HG03135 (cell line): ENCODE data around the gene RASSF3.
"Not testable (repeated sequence)": the region's sequence is repeated elsewhere in the genome, so short reads cannot be mapped to it uniquely, and the experiment has no call there.

ENCODE experiments used
- ATAC-seq: cut with Tn5 transposase; IDR thresholded peaks from one replicate; pipeline ENCODE4 v1.9.1; 2021; ENCODE audit warnings: mild to moderate bottlenecking, moderate library complexity; ENCODE audit not compliant: unreplicated experiment

The RASSF3 gene

DNA sequence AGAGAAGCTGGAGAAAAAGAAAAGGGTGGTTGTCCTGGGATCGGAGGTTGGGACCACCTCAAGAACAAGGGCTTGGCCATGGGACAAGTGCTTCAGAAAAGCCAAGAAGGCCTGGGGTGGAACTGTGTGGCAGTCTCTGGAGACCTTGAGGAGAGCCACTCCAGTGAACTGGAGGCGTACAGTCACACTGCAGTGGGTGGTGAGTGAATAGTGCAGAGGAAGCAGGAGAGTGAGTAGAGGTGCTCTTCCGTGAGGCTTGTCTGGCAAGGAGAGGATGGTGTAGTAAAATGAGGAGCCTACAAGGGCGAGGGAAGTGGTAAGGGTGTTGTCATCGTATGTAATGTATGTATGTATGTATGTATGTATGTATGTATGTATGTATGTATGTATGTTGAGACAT, 20.9 kb downstream of the RASSF3 start:
- ATAC-seq, result no peak

DNA sequence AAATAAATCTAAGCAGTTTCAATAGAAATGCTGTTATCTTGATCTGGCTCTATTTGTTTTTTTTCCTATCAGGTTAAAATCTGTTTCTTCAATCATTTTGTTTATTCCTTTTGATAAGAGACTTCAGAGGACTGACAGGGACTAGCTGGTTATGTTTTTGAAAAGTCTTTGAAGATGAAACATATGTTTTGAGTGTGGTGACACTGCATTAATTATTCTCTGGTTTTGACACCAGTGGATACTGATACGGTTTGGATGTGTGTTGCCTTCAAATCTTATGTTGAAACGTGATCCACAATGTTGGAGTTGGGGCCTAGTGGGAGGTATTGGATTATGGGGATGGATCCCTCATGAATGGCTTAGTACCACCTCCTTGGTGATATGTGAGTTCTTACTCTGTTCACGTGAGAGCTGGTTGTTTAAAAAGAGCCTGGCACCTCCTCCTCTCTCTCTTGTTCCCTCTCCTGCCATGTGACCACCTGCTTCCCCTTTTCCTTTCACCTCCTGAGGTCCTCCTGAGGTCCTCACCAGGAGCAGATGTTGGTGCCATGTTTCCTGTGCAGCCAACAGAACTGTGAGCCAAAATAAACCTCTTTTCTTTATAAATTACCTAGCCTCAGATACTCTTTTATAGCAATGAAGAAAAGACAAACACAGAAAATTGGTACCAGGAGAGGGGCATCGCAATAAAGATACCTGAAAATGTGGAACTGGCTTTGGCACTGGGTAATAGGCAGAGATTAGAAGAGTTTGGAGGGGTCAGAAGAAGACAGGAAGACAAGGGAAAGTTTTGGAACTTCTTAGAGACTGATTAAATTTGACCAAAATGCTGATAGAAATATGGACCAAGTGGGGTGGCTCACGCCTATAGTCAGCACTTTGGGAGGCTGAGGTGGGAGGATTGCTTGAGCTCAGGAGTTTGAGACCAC, 23.0 kb downstream of the RASSF3 start:
- no peak for ATAC-seq

DNA sequence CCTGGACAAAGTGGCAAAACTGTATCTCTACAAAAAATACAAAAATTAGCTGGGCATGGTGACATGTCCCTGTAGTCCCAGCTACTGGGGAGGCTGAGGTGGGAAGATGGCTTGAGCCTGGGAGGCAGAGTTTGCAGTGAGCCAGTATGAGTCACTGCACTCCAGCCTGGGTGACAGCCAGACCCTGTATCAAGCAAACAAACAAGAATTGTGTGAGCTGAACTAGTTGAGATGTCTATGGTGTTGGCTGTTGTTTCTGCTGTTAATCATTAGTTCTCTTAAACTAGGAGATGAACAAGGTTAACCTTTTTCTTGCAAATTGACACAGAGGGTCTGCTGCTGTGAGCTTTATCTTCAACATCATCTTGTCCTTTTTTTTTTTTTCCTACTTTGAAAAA, 23.6 kb downstream of the RASSF3 start:
- ATAC-seq, result no peak

DNA sequence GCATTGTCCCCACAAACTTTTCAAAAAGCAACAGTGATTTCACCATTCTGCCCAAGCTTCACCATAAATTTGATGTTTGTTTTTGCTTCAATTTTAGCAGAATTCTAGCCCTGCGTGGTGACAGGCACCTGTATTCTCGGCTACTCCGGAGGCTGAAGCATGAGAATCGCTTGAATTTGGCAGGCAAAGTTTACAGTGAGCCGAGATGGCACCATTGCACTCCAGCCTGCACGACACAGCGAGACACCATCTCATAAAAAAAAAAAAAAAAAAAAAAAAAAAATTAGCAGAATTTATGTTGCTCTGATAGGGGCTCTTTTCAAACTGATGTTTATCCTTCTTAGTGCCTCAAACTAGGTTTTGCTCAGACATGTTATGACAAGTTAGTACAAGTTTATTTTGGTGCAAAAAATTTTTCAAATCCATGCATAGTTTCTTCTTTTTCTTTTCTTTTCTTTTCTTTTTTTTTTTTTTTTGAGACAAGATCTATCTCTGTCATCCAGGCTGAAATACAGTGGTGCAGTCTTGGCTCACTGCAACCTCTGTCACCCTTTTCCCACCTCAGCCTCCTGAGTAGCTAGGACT, 24.3 kb downstream of the RASSF3 start:
- no peak for ATAC-seq

DNA sequence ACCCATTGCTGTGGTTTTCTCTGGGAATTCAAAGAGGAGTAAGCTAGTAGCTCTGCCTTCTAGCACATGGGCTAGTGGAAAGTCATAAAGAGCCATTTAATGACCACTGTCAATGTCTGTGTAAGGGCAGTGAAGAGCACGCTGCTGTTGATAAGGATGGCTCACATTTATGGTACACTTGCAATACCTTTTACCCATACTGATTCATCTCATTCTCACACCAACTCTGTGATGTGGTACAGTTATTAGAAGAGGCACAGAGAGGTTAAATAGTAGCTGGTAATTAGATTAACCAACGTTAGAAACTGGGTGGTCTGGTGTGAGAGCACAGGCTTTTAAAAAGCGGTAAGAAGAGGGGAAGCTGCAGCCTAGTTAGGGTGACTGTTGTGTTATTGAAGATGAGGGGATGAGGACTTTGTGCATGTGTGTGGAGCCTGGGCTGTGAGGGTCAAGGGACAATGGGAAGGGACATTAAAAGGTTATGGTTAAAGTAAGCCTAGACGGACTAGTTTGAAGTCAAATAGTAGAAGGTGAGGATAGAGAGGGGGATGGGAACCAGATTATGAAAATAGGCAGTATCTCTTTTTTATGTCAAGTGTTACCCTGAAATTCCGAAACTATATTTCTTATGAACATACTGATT, 25.2 kb downstream of the RASSF3 start:
- no peak for ATAC-seq

DNA sequence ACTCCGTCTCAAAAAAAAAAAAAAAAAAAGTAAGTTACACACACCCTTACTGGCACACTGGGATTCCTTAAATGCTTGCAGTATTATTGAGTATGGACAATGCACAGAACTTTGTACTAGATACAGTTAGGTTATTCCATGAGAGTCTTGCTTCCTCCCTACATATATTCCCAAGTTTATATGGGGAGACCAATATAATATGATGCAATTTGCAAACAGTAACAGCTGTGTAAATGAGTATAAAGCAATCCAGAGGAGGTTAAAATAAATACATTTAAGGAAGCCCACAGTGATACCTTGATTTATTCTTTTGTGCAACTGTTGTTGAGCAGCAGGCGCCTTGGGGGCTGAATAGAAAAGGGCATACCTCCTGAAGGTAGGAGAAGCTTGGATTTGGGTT, 26.6 kb downstream of the RASSF3 start:
- no peak for ATAC-seq

DNA sequence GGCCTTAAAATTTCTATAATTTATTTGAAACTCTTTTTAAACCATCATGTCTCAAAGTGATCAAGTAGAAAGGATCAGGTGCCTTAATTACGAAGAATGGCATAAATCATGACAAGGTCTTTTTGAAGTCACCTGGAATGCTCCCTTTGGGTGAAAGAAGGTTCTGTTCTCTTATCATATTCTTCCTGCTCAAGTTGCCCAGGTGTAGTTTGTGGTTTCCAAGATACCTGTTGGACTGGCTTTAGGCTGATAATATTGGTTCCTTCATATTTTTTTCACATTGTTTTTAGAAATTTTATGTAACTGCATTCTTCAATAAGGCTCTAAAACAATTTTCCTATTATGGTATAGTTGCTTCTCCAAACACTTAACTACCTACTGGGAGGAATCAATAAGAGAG, 29.2 kb downstream of the RASSF3 start:
- no peak for ATAC-seq

DNA sequence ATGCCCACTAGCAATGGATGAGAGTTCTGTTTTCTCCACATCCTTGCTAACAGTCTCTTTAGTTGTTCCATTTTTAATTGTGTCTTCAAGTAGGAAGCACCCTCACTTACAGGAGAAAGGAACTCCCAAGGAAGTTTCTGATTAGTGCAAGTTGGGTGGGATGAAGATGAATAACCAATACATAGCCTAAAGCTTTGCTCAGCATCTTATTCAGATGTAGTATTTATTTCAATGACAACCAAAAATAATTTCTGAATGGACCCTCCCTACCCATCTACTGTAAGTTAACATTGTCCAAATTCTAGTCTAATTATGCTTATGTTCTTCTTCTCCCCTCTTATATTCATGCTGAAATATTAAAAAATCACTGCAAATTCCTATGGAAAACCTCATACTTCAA, 36.0 kb downstream of the RASSF3 start:
- ATAC-seq, result no peak

DNA sequence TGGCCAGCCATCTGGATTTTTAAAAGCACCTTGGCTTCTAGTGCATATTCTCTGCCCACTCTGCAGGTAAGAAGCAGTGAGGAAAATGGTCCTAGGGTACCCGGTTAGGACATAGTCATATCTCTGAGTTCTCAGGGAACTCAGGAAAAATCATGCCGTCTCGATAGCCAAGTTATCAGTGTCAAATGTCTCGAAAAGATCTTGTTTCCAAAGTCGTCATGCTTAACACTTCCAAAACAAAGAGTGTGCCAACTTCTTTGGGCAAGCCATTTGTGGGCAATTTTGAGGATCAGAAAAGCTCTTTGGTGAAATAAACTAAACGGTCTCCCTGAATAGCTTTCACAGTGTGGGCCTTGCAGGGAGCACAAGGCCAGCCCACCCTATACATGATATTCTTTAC, 39.2 kb downstream of the RASSF3 start:
- ATAC-seq, result no peak

DNA sequence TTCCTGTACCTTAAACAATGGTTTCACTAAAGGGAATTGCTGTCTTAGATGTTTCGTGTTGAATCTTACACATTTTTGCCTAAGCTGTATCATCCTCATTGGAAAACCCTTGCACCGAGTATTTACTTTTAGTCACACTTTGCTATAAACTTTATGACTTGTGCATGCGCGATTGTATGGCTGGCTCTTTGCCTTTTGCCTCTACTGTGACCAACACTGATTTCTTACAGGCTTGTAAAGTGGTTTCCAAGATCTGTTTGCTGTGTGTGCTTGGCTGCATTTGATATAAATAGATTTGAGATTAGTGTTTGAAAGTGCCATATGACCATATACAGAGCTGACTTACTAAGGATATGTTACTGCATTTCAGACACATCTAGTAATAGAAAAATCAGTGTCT, 40.5 kb downstream of the RASSF3 start:
- no peak for ATAC-seq

DNA sequence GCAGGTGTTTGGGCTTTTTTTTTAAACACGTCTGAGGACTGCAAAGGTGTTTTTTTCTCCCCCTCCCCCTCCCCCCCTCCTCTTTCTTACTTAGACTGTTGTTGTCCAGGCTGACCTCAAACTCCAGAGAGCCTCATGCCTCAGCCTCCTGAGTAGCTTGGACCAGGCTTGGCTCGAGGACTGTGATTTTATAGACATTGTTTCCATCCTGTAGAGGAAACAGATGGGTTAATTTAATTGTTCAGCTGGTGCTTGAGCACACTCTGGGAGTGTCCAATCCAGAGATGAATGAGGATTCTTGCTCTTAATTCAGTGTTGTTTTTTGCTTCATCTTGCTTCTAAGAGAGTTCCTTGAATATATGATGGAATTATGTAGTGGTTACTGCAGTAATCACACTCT, 42.1 kb downstream of the RASSF3 start:
- no peak for ATAC-seq

DNA sequence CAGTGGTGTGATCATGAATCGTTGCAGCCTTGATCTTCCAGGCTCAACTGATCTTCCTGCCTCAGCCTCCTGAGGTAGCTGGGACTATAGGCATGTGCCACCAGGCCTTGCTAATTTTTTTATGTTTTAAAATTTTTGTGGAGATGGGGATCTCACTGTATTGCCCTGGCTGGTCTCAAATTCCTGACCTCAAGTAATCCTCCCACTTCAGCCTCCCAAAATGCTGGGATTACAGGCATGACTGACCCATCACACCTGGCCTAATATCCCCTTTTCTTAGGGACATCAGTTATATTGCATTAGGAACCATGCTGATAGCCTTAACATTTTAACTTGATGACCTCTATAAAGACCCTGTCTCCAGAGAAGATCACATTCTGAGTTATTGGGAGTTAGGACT, 42.8 kb downstream of the RASSF3 start:
- ATAC-seq, result no peak

DNA sequence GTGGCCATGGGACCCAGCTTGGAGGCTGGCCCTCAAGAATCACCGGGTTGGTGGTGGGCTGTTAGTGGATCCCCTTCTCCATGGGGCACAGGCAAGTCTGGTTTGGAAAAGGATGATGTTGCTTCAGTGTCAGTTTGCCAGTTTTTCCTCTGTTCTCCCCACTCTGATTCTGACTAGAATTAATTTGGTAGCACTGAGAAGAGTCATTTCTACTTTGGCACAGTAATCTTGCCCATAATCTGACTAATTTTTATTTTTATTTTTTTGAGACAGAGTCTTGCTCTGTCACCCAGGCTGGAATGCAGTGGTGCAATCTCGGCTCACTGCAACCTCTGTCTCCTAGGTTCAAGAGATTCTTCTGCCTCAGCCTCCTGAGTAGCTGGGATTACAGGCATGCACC, 43.6 kb downstream of the RASSF3 start:
- not testable (repeated sequence) for ATAC-seq

DNA sequence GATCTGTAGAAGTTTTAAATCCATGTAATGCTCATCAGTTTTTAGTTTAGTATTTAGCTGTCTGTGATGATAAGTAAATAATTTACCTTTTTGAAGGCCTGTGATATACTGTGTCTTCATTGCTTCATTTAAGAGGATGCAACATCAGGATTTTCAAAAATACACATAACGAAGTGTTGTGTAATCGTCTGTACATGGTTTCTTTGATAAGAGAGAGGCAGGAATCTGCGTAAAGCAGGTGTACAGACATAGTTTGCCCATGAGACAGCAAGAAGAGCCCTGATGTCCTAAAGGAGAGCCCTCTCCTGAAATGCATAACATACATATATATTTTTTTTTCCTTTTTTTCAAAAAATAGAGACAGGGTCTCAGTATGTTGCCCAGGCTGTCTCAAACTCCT, 44.8 kb downstream of the RASSF3 start:
- no peak for ATAC-seq

DNA sequence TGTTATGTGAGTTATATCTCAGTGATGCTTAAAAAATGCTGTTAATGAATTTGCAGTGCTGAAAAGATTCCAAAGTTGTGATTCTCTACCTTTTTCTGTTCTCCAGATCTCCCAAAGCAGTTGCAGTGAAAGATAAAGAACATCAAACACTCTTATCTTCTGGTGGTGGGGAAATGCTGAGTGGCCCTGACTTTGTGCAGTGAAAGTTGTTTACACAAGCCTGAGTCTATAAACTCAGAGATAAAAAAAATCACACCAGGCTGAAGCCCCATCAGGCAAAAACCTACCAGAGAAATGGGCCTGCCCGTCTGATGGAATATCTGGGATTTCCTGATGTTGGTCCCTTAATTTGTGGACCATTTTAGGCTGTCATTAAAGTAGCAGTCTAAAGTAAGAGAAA, 46.1 kb downstream of the RASSF3 start:
- no peak for ATAC-seq

DNA sequence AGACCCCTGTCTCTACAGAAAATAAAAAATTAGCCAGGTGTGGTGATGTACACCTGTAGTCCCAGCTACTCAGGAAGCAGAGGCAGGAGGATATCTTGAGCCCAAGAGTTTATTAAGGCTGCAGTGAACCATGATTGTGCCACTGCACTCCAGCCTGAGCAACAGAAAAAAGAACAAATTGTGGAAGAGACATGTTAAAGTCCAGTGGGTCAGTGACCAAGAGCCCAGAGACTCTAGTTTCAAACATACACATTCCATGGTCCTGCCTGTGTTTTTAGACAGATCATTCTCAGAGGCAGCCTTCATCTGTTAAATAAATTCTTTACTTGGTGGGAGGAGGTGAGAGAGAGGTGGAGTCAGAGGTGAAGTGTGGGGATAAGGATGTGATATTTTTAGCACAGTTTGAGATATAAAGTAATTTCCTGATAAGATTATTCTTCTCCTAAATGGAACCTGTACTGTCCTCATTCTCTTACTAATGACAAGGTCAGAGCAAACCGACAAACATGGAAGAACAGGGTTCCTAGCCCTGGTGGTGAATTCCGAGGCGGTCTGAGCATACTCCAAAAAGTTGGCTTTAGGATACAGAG, 48.7 kb downstream of the RASSF3 start:
- ATAC-seq, result no peak

DNA sequence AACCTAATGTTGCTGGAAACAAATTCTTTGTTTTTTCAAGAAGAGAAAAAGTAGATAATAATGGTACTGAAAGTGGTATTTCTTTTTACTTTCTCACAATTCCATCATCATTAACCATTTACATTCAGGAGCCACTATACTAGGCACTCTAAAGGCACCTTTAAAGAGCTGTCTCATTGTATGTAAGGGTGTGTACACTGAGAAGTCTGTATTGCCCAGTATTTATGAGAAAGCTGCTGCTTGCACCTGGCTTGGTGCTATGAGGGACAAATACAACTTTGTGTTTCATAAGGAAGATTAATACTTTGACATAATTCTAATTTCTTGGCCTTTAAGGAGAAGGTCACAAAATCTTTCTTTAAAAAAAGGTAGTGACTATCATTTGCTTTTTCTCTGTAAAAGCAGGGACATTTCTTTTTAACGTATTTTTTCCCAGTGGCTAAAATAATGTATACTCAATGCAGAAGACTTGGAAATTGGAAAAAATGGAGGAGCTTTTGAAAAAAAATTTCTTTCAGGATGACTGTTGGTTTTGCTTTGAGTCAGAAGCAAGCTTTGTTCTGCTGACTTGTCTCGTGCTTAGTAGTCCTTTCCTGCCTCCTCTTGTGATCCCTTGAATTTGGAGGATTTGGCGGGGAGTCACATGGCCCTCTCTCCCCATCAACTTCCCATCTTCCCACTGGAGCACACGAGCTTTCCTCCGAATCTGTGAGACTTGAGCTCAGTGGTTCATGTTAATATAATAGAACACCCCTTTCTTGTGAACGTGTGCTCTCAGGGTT, 50.1 kb downstream of the RASSF3 start:
- peak; percentile 51 for ATAC-seq

DNA sequence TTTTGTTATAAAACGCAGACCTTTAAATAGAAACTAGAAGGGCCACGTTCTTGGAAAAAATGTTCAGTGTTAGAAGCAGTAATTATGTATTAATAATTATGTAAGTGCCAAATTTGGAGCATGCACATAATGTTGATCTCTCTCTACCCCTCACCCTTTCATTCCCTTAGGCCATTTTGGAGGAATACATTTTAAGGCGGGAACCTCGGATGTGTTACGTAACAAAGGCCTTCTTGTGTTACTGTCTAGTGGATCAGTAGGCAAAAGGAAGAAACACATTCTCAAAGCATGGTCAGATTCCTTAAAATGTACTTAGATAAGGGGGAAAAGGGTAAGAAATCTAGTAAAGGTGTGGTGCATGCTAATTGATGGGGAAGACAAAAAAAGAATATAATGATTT, 52.7 kb downstream of the RASSF3 start:
- no peak for ATAC-seq

DNA sequence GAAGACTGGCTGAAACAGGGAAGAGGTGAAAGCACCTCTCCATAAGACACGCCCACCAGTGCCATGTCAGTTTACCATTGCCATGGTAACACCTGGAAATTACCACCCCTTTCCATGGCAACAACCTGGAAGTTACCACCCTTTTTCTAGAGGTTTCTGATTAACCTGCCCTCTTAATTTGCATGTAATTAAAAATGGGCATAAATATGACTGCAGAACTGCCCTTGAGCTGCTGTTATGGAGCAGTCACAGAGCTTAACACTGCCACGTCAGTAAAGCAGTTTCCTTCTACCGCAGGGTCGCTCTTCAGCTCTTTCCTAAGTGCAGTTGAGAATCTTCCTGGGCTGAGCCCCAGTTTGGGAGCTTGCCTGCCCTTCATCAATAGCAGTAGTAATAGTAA, 55.2 kb downstream of the RASSF3 start:
- ATAC-seq, result no peak

DNA sequence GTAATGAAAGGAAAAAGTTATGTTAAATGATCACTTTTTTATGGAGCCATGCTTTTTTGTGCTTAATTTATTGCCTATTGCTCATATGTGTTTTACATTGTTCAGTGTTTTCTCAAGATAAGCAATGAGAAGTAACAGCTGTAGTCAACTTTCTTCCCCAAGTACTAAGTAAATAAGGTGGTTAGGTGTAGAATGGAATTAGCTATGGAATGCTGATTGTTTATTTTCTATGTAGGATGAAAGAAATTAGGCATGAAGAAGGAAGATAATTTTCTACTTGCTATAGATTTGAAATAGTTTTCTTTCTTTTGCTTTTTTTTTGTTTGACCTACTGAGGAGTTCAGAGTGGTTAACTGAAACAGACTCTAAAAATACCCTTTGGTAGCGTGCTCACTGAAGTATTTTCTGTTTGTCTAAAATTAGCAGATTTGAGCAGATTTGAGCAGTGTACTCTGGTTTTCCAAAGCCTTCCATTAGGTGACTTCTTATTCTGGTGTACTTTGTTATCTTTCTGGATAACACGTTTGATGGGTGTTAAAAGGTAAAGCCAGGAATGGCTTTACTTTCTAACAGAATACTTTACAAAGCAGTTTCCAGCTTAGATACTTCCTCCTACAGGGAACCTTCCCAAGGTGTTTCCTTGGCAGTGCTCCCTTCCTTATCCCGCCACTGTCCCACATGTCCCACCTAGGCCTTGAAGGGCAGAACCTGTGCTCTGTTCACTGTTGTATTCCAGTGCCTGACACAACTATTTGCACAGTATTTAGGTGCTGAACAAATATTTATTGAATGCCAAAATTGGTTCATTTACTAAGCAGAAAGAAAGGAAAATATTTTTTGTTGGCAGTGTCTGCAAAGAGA, 56.0 kb downstream of the RASSF3 start:
- ATAC-seq, result no peak
